Right ventricle myocardium inferior (tissue), 1 donor: ENCODE results near the gene GIPC2. TPM values are rescaled to one million over a fixed set of nuclear protein-coding genes. Genes with fewer than 3 reads are reported as not detected.

Experiments
- ATAC-seq: fragments of 200-7000 bp; cut with Tn5 transposase; one replicate; pipeline ENCODE4 v1.9.1; 2020; ENCODE audit warnings: mild to moderate bottlenecking, moderate library complexity
- DNase-seq: peaks from one replicate; pipeline ENCODE4 v3.0.0; 2021; ENCODE audit errors: missing footprints
- intact Hi-C: fragments of 100-400 bp; cut with DNase I; formaldehyde crosslinking; loops from one replicate; pipeline ENCODE4 v1.11.0; 2022
- total RNA-seq: library from RNA; stranded (reverse); fragmentation: NEBNext Ultra II Directional; extraction: Animal tissue kit (Norgen Biotek cat#: 25700); gene quantifications from one replicate; pipeline ENCODE4 v1.2.1, GENCODE V29; 2021
- donor health status: DM: no; HTN: yes; CAD: no; lungs with severe emphysema.

Gene GIPC2
- total RNA-seq, 1 donor from 2014 or later = 2.5 TPM

DNA sequence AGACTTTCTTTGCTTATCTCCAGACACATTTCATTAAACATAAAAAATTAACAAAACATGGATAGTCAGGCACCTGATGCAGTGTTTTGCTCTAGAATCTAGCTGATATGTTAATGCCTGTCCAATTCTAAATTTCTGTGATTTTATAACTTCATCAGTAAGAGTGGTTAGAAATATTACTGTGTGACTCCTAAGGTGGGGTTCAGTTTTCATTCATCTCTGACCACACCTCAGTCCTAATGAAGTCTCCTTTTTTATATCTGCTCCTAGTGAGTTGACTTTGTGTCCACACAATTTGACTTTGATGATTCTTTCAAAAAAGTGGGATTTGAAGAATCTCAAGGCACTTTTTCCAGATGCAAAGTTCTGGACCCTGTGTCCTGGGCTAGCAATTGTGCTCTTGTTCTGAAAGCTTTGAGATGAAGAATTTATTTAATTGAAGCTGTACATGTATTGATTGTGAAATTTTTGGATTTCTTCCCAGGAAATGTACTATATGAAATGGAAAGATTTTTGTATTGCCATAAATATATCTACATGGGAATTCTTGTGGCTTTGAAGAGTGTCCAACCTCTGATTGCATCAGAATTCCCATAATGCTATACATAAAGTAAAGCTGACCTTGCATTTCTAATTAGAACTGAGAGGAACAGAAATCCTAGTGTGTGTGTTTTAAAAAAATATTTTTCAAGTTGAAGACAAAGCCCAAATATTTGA is 111.2 kb downstream of the GIPC2 start:
- intact Hi-C loops = no loop called here
- ATAC-seq = no peak
- no peak for DNase-seq

- no peak for ATAC-seq
- intact Hi-C loops = no loop called here
- no peak for DNase-seq
Observed at GRCh38 chr1:78165816-78166215, 120.0 kb downstream of the GIPC2 start.

DNA sequence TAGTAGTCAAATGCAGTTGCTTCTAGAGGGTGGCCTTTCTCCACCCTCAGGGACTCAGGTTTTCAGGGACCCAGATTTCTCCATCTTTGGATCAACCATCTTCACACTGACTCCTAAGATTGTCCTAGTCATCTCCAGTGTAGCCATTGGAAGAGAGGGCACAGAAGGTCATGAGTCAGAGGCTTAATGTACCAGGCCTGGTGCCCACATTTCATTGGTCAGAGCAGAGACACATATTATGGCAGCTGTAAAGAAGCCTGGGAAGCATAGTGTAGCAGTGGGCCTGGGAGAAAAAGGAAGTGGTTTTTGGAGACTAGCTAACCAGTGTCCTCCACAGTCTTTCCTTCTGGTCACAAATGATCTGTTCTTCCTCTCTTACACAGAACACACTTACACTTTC is 122.5 kb downstream of the GIPC2 start:
- no peak for ATAC-seq
- intact Hi-C loops = no loop called here

GRCh38 chr1:78170859-78171258 is 125.1 kb downstream of the GIPC2 start:
- ATAC-seq (no peak), DNase-seq (no peak)
- intact Hi-C loops = no loop called here

More for the DNA sequence above, 122.5 kb downstream of the GIPC2 start:
- no peak for DNase-seq

- intact Hi-C loops = no loop called here
- DNase-seq (no peak), ATAC-seq (no peak)
Observed at GRCh38 chr1:78171736-78172590, 126.2 kb downstream of the GIPC2 start.

- DNase-seq (no peak), ATAC-seq (no peak)
- intact Hi-C loops = no loop called here
Observed at GRCh38 chr1:78176448-78176847, 130.7 kb downstream of the GIPC2 start.

DNA sequence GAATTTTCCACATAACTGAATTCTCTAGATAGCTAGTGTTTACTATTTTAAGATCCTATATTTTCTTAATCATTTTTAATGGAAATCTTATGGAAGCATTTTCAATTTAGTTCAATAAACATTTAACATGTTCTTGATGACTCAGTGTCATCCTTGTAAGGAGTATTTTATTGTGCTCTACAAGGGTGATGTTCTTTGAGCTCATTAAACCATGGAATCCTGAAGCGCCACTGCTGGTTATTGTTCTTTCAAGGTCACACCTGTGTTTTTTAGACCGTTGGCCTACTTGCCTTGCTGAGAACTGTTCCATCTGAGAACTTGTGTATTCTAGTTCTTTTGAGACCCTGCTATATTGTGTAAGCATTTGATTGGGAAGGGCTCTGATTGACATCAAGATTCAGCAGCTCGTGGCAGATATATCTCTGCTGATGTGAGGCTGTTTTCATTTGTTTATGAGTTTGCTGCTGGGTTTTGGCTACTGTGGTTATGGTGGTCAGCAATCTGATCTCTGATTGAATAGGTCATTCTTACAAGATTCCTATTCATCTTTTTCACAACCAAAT is 132.0 kb downstream of the GIPC2 start:
- intact Hi-C loops = no loop called here
- DNase-seq (no peak), ATAC-seq (no peak)

DNA sequence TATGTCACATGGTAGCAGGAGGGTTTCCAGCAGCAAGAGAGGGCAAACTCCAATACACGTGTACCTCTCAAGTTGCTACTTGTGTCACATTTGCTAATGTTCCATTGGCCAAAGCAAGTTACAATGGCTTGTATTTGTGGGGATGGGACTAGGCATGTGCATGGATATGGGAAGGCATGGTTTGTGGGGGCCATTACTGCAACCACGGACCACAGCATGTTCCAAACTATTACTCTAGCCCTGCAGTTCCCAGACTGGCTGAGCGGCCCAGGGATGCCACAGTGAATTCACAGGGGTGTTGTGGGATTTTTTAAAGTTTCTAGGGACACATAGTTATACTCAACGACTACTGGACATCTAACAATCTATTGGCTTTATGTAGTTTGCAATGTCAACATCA is 133.1 kb downstream of the GIPC2 start:
- no peak for DNase-seq
- ATAC-seq = no peak
- intact Hi-C loops = no loop called here

GRCh38 chr1:78184460-78185072 is 138.8 kb downstream of the GIPC2 start:
- intact Hi-C loops = no loop called here
- no peak for ATAC-seq
- DNase-seq = no peak

Other genes starting within 250 kb of the GIPC2 start
- 365 TPM for gene NEXN, start 157.3 kb upstream of the GIPC2 start, total RNA-seq
- 48.9 TPM for gene FUBP1, start 66.9 kb upstream of the GIPC2 start, total RNA-seq
- gene DNAJB4, start 41.0 kb upstream of the GIPC2 start, total RNA-seq = 88.0 TPM